SKM-1 (cell line): ENCODE measurements around the gene PID1.
"Not testable (repeated sequence)": the region's sequence is repeated elsewhere in the genome, so short reads cannot be mapped to it uniquely, and the experiment has no call there.

Source experiments
- DNase-seq: peaks from one replicate; lab custom pipeline; 2025; ENCODE audit not compliant: unreplicated experiment; lab: John Stamatoyannopoulos, UW

PID1 gene

DNA sequence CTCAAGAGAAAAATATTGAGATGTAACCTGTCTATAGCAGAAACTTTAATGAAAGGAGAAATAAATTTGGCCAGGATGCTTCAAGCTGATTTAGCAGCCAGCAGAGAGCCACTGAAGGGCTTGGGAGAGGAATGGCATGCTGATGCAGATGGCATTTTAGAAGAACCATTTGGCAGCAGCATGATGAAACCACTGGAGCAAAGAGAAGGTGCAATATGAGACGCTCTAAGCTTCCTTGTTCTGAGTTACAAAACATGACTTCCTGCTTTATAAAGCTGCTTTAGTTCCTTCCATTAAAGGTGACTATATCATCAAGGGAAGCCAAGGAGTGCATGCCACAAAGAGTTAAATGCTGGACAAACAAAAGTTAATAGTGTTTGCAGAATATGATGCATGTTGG is 189.7 kb downstream of the PID1 start:
- peak; percentile 15 for DNase-seq

- DNase-seq = no peak
Measured at GRCh38 chr2:229080172-229080571, 190.9 kb downstream of the PID1 start.

DNA sequence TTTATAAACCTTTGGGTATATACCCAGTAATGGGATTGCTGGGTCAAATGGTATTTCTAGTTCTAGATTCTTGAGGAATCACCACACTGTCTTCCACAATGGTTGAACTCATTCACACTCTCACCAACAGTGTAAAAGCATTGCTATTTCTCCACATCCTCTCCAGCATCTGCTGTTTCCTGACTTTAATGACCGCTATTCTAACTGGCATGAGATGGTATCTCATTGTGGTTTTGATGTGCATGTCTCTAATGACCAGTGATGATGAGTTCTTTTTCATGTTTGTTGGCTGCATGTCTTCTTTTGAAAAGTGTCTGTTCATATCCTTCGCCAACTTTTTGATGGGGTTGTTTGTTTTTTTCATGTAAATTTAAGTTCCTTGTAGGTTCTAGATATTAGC is 194.2 kb downstream of the PID1 start:
- not testable (repeated sequence) for DNase-seq

DNA sequence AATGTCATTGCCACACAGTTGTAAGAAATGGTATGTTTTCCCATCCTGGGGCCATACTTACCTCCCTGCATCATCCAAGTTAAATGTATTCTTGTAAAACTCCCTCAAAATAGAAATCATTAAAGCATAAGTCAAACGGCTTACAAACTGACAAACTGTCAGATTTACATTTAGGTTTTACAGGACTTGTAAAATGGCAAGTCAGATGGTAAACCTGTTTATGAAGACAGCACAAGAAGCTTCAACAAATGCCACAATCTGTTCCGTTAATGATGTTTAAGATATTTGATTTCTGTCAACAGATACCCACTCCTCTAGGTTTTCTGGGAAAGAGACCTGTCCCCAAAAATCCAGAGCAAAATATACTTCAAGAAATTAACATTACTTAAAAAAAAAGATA is 197.2 kb downstream of the PID1 start:
- no peak for DNase-seq

GRCh38 chr2:229071292-229071976 is 199.7 kb downstream of the PID1 start:
- DNase-seq = no peak

DNA sequence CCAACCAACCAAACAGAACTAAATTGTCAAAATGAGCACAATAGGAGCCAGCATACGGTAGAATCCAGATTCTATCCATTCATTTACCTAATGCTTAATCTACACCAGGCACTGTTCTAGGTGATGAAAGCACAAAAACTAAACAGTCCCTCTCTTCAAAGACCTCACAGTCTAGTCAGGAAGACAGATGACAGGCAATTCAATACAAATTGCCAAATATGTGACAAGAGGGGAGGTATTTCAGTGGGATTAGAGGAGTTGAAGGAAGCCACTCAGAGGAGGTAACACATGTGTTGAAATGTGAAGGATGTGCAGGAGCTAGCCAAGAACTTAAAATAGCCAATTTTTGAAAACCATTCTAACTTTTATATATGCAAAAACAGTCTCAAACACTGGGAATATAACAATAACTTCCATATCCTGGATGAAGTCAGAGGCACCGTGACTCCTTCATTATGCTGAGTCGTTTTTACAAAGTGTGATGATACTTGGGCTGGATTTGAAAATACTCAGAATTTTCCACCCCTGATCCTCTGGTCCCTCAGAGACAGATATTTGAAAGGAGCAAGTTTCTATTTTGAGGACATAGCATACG is 204.9 kb downstream of the PID1 start:
- no peak for DNase-seq

DNA sequence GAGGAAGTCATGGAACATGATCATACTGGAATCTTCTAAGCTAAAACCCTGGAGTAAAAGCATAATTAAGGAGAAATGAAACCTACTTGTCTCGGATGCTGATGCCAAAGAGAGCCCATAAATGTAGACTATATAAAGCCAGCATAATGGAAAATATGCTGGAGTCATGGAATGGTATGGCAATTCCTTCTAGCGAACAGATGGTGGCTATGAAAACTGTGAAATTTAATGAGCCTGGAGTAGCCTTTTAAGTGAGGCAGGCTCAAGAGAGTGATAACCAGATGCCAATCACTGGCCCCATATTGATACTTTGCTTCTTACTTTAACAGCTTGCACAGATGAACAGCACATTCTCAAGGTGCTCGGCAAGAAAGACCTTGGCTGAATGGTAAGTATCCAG is 206.3 kb downstream of the PID1 start:
- no peak for DNase-seq

DNA sequence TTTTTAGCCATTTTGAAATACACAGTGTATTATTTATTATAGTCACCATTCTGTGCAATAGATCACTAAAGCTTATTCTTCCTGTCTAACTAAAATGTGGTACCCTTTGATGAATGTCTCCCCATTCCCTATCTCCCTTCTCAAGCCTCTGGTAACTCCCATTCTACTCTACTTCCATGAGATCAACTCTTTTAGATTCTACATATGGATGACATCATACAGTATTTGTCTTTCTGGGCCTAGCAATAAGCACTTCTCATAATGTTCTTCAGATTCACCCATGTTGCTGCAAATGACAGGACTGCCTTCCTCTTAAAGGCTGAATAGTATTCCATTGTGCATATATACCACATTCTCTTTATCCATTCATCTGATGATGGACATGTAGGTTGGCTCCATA is 210.9 kb downstream of the PID1 start:
- DNase-seq = no peak

DNA sequence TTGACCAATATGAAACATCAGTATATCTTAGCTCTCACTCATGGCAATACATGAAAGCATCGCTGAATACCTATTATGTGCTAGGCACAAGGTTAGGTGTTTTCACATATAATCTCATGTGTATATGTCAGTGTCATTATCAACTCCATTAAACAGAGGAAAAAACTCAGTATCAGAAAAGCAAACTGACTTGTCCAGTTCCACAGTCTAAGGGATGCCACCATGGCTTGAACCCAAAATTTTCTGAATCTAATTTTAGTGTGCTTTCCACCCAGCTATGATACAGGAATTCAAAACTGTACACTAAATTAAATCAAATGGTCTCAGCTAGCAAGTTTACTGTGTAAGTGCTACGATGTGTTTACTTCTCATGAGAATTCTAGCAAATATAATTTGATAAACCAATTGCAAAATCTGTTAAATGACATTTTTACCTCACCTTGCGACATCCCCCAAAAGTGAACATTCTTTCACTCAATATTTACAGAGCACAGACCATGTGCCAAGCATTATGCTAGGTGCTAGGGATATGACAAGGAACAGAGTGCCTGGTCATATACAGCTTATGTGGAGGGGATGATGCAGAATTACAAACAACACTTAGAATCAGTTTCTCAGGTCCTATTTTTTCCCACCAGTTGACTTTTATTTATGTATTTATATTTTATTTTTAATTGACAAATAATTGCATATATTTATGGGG is 211.6 kb downstream of the PID1 start:
- DNase-seq = no peak

DNA sequence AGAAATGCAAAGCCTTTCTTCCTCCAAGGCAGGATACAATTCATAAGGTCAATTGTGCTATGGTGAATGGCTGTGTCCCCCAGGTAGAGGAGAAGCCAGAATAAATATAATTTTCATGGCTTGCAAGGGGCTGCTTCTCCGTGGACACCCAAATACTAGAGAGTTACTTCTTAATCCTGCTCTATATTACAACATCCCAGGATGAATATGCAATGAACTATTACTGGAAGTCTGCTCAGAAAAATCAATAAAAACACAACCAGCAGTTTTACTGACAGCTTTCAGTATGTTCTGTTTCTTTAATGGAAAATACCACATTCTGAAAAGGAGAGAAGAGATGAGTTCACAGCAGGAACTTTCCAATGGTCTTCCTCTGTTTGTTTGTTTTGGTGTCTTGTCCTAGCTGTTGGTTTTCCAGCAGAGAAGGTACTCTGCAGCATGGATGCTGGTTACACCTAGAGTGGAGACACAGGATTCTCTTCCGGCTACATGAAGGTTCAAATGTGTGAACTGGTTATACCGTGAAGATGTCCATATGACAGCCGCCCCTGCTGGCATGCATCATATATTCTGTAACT is 213.0 kb downstream of the PID1 start:
- DNase-seq = no peak

DNA sequence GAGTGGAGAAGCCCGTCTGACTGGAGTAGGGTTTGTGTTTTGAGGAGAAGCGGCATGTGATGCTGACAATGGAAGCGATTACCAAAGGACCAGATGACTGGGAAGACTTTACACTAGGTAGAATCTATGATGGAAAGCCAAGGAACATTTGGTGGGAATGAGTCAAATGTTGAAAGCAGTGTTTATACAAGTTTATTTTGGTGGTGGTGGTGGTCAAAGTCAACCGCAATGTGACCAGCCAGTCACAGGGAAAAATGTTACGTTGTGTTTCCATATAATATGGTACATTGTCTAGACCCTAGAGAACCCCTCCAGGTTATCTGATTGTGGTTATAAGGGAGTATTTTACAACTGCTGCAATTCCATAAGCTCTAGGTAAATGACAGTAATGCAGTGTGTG is 216.8 kb downstream of the PID1 start:
- no peak for DNase-seq

- no peak for DNase-seq
Measured at GRCh38 chr2:229051798-229052197, 219.3 kb downstream of the PID1 start.

- DNase-seq = no peak
Measured at GRCh38 chr2:229050133-229050532, 221.0 kb downstream of the PID1 start.

DNA sequence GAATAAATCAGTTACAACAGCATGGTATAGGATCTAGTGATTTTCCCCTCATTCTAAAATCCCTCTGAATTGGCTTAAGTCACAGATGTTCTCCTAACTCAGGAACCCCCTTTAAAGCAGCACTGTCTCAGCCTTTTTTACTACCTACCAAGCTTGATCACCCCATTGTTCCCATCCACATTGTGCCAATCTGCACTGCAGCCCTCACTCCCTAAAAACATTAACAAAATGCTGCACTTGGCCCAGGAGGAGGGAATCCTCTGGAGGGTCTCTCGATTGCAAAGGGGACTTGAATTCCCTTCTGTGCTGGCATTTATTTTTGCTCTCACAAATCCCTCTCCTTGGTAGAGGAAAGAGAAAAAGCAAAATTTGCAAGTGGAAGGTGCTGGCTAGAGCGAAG is 223.0 kb downstream of the PID1 start:
- no peak for DNase-seq

DNA sequence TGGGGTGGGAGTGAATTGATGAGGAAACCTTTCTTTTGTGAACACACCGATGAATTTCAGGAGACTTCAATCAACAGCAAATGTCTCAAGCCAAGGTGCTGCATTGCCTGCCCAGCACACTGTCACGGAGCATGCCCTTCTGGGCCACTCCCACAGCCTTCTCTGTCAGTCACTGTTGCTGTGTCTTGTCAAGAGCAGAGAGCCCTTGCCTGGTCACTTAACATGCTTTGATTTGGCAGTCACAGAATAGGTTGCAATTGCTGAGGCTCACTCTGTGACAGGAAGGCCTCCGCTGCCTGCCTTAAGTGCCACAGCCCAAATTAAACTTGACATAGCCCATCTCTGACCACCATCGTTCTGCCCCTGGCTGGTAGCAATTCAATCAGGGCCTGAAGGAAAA is 225.4 kb downstream of the PID1 start:
- DNase-seq = no peak

GRCh38 chr2:229044581-229044980 is 226.5 kb downstream of the PID1 start:
- no peak for DNase-seq

- no peak for DNase-seq
Measured at GRCh38 chr2:229043681-229044080, 227.4 kb downstream of the PID1 start.

DNA sequence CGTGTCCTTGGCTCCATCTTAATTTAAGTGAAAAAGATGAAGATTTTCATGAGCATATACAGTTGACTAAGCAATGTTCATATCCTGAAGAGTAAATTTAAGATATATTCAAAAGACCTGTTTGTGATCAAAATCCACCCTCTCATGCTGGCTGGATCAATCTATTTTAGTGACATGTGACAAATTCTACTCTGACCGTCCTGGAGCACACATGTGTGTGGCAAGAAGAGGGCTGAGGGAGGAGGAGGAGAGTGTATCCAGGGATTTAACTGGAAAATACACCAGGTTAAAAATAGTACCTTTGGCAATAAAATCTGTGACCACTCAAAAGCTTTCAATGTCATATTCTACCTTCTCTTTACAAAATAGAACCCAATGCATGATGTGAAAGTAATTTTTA is 228.7 kb downstream of the PID1 start:
- no peak for DNase-seq

DNA sequence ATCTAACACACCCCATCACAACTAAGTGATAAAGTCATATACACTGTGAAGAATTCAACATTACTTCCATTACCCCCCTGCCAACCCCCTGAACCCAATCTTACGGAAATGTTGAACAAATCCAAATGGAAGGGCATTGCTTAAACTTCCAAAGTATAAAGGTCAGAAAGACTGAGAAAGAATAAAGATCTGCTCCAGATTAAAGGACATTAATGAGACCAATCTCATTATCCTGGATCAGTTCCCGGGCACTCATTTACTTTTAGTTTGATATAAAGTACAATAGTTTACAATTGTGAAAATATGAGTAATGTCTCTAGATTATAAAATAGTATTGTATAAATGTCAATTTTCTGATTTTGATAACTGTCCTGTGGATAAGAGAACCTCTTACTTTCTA is 229.4 kb downstream of the PID1 start:
- no peak for DNase-seq

- no peak for DNase-seq
Measured at GRCh38 chr2:229037621-229038020, 233.5 kb downstream of the PID1 start.

DNA sequence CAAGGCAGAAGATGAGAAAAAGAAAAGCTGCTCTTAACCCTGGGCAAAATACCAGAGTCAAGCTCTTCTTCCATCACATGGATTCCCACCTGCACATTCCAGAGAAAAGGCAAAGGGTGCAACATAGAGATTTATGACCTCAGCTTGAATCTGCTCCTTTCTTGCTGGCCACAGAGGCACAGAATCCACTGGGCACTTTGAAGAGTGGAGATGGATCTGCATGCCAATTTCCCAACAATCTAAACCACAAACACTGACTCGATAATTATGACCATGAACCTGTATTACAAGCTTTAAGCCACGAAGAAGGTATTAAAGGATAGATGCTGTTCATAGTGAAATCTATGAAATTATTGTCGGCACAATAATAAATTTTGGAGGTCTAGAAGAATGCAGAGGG is 237.3 kb downstream of the PID1 start:
- no peak for DNase-seq

DNA sequence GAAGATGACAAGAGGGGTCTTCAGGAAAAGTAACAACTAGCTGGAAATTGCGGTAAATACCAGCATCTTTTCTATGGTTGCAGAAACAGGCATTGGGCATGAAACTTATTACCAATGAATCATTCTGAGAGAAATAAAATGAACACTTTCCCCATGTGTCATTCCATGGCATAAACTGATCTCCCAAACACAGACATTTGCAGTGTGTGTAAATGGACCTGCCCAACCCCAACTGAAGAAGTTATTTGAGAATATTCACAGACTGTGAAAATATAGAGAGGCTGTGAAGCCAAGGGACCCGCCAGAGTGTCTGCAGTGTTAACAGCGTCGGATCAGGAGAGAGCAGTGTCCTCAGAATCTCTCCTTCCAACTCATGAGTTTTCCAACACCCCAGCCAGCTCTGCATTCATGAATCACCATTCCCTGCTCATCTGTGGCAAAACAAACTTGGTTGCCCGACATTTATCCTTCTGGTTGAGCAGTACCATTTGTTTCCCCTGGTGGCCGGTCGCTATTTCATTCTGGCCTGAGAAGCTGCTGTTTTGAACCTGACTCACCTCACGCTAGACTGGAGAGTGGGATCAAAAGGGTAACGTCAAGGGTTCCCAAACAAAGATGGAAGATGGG is 238.4 kb downstream of the PID1 start:
- DNase-seq = no peak
